PFSK-1 (cell line): ENCODE results near the gene DISC1.

ENCODE experiments used
- FOXP2 ChIP-seq: optimal IDR thresholded peaks from 2 replicates; pipeline ENCODE3; 2011; ENCODE audit warnings: borderline replicate concordance, control low read depth, inconsistent platforms; ENCODE audit not compliant: insufficient read depth; ENCODE audit errors: extremely low read length, extremely low read depth
- POLR2AphosphoS5 ChIP-seq: IDR thresholded peaks from 2 replicates; pipeline ENCODE4 v1.6.1; 2012; ENCODE audit warnings: low read depth, mild to moderate bottlenecking, control low read depth, low read length, moderate library complexity
- REST ChIP-seq, 2 experiments: IDR thresholded peaks; 2 replicates each; pipeline versions ENCODE4 v1.6.1 to v1.8.0; 2011 to 2012; ENCODE audit warnings: low read depth in 2 of 2, low read length in 2 of 2, control low read depth in 1 of 2, inconsistent platforms in 1 of 2, mild to moderate bottlenecking in 1 of 2, moderate library complexity in 1 of 2; ENCODE audit not compliant: insufficient read depth in 1 of 2
- SIN3A ChIP-seq: IDR thresholded peaks from 2 replicates; pipeline ENCODE4 v1.6.1; 2012; ENCODE audit warnings: mild to moderate bottlenecking, low read length, moderate library complexity, borderline replicate concordance; ENCODE audit not compliant: insufficient read depth
- TAF1 ChIP-seq: IDR thresholded peaks from 2 replicates; pipeline ENCODE4 v1.6.1; 2012; ENCODE audit warnings: low read length, control low read depth, borderline replicate concordance; ENCODE audit not compliant: insufficient read depth

Gene DISC1

GRCh38 chr1:231965615-231966014, 339.0 kb downstream of the DISC1 start:
- no peak for TF ChIP-seq FOXP2
- no peak for TF ChIP-seq REST (IDR thresholded peaks at IDR 0.05; ENCODE audit: insufficient read depth in 1 of 2, low read depth in 2 of 2, low read length in 2 of 2)
- TF ChIP-seq POLR2AphosphoS5: no peak
- TF ChIP-seq TAF1: no peak
- TF ChIP-seq SIN3A: no peak

GRCh38 chr1:231966983-231967382, 340.4 kb downstream of the DISC1 start:
- TF ChIP-seq TAF1 (no peak), FOXP2 (no peak), REST (IDR thresholded peaks at IDR 0.05; ENCODE audit: insufficient read depth in 1 of 2, low read depth in 2 of 2, low read length in 2 of 2) (no peak), POLR2AphosphoS5 (no peak)

GRCh38 chr1:231969076-231969475, 342.5 kb downstream of the DISC1 start:
- no peak for TF ChIP-seq POLR2AphosphoS5
- TF ChIP-seq SIN3A: no peak
- no peak for TF ChIP-seq TAF1
- TF ChIP-seq FOXP2: no peak
- TF ChIP-seq REST (IDR thresholded peaks at IDR 0.05; ENCODE audit: insufficient read depth in 1 of 2, low read depth in 2 of 2, low read length in 2 of 2): no peak

- TF ChIP-seq TAF1 (no peak), SIN3A (no peak)
These were observed 344.1 kb downstream of the DISC1 start for GRCh38 chr1:231970684-231971083.

GRCh38 chr1:231971397-231972110, 345.0 kb downstream of the DISC1 start:
- TF ChIP-seq FOXP2: no peak
- TF ChIP-seq REST (IDR thresholded peaks at IDR 0.05; ENCODE audit: insufficient read depth in 1 of 2, low read depth in 2 of 2, low read length in 2 of 2): no peak
- TF ChIP-seq SIN3A: no peak
